HT1080 (cell line): Measurements from ENCODE around the gene GDA. TPM values are rescaled to one million over a fixed set of nuclear protein-coding genes. Genes with fewer than 3 reads are reported as not detected.

ENCODE experiments used
- DNase-seq: peaks from one replicate; pipeline ENCODE4 v3.0.0-alpha.2; 2015; ENCODE audit warnings: low read depth
- polyA plus RNA-seq, 2 experiments: library from polyadenylated mRNA; depleted of rRNA; stranded (reverse); fragments of >200 nt; gene quantifications; 2 replicates each; pipeline ENCODE4 v1.2.3, GENCODE V29; 2015
- total RNA-seq: library from RNA; depleted of rRNA; stranded (reverse); fragments of >200 nt; shearing (Covaris generic); gene quantifications from 2 replicates; pipeline ENCODE4 v1.2.3, GENCODE V29; 2014; rRNA removed

GDA gene
- total RNA-seq = not detected in 2 replicates
- polyA plus RNA-seq (2015; cell fraction: cytosol; rRNA removed) = 0.05 TPM in 1 of 2 replicates, not detected in the other
- not detected in 2 replicates for polyA plus RNA-seq (2015; cell fraction: nucleus; rRNA removed)

GRCh38 chr9:72149231-72149975 lies at the start of gene GDA:
Gene GDA (plus strand): TSS chr9:72149440. CDS start chr9:72149560, 120 bp downstream.
- no peak for DNase-seq

- DNase-seq = no peak
These were observed 46.7 kb upstream of the GDA start for GRCh38 chr9:72102520-72102919.

- DNase-seq = no peak
These were observed 36.2 kb upstream of the GDA start for GRCh38 chr9:72113056-72113455.

DNA sequence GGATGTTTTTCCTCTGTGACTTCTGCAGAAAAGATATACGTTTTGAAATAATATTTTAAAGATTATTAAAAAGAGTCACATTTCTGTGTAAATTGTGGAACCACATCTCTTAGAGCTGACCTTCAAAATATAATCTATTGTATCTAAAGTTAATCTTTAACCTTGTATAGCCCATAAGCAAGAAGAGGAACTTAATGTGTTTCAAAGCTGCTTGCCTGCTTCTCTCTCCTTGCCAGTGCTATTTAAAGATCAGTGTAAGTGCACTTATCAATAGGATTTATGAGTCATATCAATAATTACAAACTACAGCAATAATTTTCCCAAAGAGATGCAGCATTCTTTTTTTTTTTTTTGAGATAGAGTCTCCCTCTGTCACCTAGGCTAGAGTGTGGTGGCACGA lies 29.4 kb upstream of the GDA start:
- DNase-seq = no peak

DNA sequence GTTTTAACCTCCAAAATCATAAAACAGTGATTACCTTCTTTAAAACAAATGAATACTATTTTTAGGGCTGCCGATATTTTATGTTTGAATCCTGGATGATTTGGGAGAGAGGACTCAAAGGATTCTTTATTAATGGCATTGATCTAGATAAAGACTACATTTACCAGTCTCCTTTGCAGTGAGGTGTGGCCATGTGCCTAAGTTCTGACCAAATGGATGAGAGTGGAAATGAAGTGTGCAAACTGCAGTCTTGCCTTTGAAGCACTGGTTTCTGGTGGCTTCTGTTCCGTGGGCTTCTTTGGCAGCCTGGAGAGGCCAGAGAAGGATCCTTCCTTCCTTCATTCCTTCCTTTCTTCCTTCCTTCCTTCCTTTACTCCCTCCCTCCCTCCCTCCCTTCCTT lies 24.3 kb upstream of the GDA start:
- no peak for DNase-seq

DNA sequence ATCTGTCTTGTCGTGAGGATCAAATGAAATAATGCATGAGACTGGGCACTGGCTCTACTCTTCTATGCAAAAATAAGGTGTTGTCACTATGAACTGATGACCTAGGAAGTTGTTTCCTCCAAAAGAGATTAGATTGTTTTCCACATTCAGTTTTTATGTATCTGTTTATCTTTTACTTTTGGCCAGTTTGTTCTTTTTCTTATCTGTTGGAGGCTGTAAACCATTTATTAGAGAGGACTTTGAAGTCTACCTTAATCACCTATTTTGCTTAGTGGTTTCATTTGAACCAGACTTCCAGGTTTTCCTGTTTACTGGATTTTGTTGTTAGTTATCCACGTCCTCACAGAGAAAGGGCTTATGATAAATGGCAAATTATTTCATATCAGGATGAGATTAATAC lies 21.5 kb upstream of the GDA start:
- DNase-seq = no peak

- no peak for DNase-seq
These were observed 20.7 kb upstream of the GDA start for GRCh38 chr9:72128526-72128925.

DNA sequence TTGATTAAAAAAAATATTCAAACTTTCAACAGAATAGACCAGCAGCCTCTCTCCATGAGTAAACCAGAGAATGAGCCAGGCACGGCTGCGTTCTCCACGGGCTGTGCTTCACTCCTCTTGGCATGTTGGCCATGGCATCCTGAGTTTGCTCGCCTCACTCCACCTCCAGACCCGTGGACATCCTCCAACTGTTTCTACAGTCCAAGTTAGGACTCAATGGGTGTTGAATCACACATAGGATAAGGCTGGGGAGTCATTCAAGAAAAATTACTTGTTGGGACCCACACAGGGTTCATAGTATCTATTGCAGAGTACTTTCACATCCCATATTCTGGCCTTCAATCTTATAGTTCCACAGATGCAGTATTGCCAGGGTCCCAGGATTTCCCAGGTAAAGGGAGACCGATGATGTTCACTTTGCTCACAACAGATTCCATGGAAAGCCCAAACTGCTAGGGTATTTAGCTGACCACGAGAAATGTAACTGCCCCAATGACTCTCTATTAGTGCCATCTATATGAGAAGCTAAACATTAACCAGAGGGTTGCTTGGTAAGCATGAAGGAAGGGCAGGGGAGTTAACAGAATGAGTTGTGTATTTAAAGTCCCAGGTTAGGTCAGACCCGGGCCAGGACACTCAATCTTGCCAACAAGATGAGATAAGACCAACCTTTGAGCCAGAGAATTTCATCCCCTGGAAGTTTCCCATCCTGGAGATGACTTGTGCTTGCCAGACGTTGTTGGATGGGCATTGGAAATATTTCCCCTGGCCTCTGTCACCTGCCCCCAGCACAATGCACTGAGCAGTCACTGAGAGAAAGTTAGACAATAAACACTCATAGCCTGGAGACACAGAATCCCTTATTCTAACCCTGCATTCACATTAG lies 19.7 kb upstream of the GDA start:
- no peak for DNase-seq

DNA sequence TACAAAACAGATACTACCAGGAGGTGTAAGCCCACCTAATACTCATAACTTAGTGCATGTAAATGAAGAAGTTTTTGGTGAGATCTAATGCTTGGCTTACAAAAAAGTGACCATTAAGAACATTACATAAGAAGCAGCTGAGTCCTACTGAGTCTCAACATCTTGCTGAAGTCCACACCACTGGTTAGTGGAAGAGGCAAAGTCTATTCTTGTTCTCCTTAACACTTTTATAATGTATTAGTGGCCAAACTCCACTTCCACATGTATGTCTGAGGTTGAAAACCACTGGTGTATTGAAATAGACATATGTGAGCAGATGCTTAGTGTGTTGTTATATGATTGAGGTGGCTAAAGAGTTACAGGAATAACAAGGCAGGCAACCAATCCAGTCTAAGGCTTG lies 18.9 kb upstream of the GDA start:
- no peak for DNase-seq

DNA sequence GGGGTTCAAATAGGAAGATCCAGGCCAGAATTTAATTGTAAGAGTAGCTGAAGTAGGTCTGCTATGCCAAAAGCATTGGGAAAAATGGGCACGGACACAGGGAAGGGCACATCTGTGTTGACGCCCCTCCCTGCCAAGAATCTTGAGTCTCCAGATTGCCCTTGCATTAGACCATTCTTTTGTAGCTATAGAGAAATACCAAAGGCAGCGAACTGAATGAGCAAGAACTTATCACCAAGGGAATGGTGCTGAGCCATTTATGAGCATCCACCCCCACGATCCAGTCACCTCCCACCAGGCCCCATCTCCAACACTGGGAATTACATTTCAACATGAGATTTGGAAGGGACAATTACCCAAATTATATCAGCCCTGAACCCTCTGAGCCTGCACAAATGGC lies 18.0 kb upstream of the GDA start:
- DNase-seq = no peak

DNA sequence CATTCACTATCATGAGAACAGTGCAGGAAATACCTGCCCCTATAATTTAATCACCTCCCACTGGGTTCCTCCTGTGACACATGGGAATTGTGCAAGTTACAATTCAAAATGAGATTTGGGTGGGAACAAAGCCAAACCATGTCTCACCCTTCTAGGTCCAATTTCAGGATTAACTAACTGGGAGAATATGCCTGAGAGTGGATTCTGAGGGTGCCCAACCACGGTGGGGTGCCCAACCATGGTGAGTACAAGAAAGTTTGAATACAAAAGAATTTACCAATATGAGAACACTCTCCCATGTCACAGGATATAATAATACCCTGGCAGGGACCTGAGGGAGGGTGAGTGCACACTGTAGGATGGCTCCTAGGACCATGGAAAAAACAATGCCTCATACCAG lies 17.2 kb upstream of the GDA start:
- peak; percentile 48 for DNase-seq

GRCh38 chr9:72133365-72134035 lies 15.7 kb upstream of the GDA start:
- no peak for DNase-seq

DNA sequence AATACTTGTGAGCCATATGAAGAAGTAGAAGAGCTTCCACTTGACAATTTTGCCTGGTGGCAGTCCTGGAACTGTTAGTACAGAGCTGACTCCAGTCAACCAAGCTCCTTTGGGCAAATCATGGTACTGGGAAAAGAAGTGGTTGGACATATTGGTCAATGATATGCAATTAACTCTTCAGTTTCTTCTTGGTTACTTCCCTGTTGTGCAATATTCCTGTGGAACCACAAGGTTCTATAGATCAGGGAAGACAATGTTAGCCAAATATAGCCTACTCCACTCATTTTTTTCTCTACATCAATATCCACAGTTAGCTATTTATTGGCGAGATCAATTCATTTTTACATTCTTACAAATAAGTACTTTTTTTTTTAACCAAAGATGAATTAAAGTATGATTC lies 14.4 kb upstream of the GDA start:
- no peak for DNase-seq

DNA sequence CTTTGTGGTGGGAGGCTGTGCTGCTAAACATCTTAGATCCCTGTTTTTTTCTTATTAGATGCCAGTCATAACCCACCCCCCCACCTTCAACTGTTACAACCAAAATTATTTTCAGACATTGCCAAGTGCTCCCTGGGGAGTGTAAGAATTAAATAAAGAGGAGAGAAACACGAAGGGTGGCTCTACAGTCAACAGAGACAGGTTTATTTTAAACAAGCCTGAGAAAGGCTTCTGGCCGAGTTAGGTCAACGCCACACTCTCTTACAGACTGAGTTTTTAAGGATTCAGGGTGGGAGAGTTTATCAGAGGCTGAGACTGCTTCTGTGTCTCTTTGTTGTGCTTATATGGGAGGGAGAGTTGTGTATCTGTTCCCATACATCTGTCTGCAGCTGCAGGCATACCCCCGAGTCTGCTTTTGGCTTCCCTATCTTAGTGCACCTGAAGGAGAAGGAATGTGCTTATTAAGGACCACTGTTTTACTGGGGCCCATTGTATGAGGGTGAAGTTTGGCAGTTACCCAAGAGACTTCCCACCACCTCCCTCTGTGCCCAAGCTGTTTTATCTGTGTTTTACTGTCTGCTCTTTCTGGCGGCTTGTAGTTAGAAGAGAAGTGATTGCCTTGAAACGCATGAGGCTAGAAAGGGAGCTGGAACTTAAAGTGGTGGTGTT lies 11.4 kb upstream of the GDA start:
- no peak for DNase-seq

- DNase-seq = peak; percentile 54
These were observed 10.0 kb upstream of the GDA start for GRCh38 chr9:72139226-72139625.

GRCh38 chr9:72140586-72140985 lies 8.7 kb upstream of the GDA start:
- DNase-seq = peak; percentile 66

GRCh38 chr9:72141484-72141883 lies 7.8 kb upstream of the GDA start:
- DNase-seq = no peak

DNA sequence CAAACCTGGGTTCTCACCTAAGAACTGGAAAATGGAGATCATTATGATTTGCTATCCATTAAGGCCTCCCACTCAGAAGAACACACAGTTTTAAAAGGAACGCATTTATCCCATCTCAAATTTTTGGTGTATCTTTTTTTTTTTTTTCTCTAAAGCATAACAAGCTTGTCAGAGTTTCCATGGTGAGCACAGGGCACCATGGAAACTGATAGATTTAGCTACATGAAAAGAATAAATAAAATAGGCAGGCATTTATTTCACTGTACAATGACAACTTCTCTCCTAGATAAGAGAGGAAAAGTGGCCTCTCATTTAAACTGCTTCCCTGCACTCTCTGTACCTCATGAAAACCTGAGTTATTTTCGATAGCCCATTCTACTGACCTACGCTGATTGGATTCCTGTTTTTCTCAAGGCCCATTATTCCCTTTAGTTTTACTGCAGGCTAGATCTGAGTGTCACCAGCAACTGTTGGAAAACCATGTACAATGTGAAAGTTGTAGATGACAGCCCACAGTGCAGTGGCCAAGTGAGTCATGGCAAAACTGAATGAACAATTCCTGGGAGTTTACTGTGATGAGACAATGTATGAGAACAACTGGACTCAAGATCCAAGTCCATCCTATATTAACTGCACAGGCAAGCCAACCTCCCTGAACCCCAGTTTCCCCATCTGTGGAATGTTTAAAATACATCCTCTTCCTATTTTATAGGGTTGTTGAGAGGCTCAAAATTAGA lies 4.3 kb upstream of the GDA start:
- peak; percentile 29 for DNase-seq

GRCh38 chr9:72145733-72146505 lies 3.3 kb upstream of the GDA start:
- DNase-seq = no peak

- DNase-seq = no peak
These were observed 1.6 kb upstream of the GDA start for GRCh38 chr9:72147676-72148075.
